ENCODE data around the gene ZNF221. TPM values are rescaled to one million over a fixed set of nuclear protein-coding genes. Genes with fewer than 3 reads are reported as not detected.

Gene ZNF221
- total and polyA plus RNA-seq, 4 donors = 0.30 to 3.5 (median 1.7) TPM

DNA sequence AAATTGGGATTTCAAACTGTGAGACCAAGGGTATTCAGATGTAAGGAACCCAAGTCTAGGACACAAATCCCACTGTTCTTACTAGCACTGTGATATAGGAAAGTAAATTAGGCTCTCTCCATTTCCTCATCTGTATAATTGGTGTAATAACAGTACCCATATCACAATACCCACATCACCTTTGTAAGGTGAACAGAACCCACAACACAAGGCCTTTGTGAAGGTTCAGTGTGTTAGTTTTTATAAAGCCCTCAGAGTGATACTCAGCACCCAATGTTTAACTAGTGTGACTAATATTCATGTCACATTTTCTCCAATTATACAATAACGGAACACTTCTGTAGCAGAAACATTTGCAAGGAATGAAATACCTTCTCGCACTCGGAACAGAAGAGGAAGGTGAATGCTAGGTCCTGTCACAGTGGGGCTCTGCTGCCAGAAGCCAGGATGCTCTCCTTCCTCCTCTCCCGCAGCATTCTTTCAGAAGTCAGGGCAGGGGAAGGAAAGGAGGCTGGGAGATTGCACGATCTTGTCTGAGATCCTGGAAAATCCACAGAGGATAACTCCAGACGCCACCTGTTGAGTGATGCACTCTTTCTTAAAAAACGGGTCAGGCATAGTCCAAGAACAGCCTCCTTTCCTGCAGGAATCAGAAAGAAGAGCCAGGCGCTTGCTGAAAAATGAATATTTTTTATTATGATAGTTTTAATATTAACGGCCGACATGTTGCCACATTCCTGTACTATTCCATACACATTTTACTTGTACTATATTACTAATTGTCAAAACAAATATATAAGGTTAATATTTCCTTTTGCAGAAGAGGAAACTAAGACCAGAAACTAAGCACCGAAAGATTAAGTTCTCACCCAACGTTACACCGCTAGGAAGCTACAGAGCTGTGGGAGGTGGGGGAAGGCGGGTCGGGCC, 16.7 kb upstream of the ZNF221 start:
- 18% methylated on average over 15 of the region's 15 CpGs for WGBS
- no peak for DNase-seq (ENCODE audit: low spot score)
- peak overlapping the region; percentile 61 to 89 for H3K27ac ChIP-seq (ENCODE audit: low read depth in 1 of 2, low read length in 2 of 2)

DNA sequence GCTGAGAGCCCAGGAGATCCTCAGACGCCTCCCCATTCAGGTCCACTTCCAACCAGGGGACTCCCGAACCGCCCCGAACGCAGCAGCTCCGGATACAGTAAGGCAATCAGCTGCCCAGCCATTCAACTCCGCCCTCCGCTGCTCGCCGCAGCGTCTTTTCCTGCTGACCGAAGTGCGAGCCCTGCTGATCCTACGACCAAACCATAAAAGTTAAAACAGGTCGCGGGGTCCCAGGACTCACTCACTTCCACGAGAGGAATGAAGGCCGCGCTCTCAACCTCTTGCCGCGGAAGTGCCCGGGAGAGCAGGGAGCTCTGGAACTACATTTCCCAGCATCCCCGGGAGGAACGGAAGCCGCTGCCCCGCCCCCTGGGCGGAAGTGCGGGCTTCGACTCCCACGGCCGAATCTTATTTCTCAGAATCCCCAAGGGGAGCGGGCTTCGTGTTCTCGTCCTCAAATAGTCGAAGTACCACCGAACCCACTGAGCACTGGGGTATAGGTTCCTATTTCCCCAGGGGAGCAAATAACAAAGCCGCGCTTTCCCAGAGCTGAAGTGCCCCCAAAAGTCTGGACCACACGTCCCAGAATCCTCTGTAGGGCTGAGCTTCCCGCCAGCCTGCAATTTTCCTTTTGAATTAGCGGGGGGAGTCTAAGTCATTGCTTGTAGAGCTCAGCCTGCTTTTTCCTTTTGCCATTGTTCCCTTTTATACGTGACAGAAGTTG, 15.9 kb upstream of the ZNF221 start, which contains the start of gene ZNF45:
TSS of gene ZNF45 (minus strand) at position 298 of the 724 bp plus-strand sequence. CDS start 13,097 bp downstream, outside the sequence.
- Histone ChIP-seq H3K27me3 (ENCODE audit: control insufficient read depth in 4 of 4, insufficient read depth in 4 of 4, low read length in 3 of 4) (no peaks in the 10 kb centered on the region), H3K4me1 (ENCODE audit: control insufficient read depth in 4 of 4, insufficient read depth in 4 of 4, low read length in 3 of 4) (peaks cover 3 to 14% (median 11%) of the 10 kb centered on the region in 4 donors), H3K4me3 (ENCODE audit: low read depth in 1 of 3, low read length in 3 of 3) (peak within 1 kb of the TSS; percentile 70 to 97 (median 85)), H3K27ac (ENCODE audit: low read depth in 1 of 2, low read length in 2 of 2) (peak within 1 kb of the TSS; percentile 61 to 89), H3K9me3 (ENCODE audit: control insufficient read depth in 4 of 4, low read length in 3 of 4) (peaks cover 5 to 15% (median 10%) of the 10 kb centered on the region in 4 donors), H3K9ac (ENCODE audit: low read depth in 1 of 2, low read length in 2 of 2) (peak within 1 kb of the TSS; percentile 56 to 89), H3K36me3 (ENCODE audit: control insufficient read depth in 4 of 4, insufficient read depth in 3 of 4, low read depth in 1 of 4, low read length in 3 of 4) (peaks cover 1 to 22% (median 19%) of the 10 kb centered on the region in 4 donors)
- peak; percentile 86 for DNase-seq (ENCODE audit: low spot score)
- under 1% methylated on average over 42 of the region's 42 CpGs for WGBS
- TF ChIP-seq, protein P1, sequence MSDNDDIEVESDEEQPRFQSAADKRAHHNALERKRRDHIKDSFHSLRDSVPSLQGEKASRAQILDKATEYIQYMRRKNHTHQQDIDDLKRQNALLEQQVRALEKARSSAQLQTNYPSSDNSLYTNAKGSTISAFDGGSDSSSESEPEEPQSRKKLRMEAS (IDR thresholded peaks at IDR 0.05) = peak; percentile 45
- peak in 1 of 2 donors; percentile 17 for TF ChIP-seq HNF4A (conservative IDR thresholded peaks at IDR 0.05)
- TF ChIP-seq JUND (IDR thresholded peaks at IDR 0.05) = no peak
- peak; percentile 15 to 64 for TF ChIP-seq EGR1 (IDR thresholded peaks at IDR 0.05; ENCODE audit: low read depth in 2 of 2)
- TF ChIP-seq TAF1 (conservative IDR thresholded peaks at IDR 0.05) = peak; percentile 56
- no peak for TF ChIP-seq HNF4G (IDR thresholded peaks at IDR 0.05)
- TF ChIP-seq FOXA2 (IDR thresholded peaks at IDR 0.05) = no peak
- TF ChIP-seq SP1 (IDR thresholded peaks at IDR 0.05) = peak; percentile 13
- peak in 1 of 2 donors; percentile 4 for TF ChIP-seq RAD21 (IDR thresholded peaks at IDR 0.05)
- TF ChIP-seq, protein P2, sequence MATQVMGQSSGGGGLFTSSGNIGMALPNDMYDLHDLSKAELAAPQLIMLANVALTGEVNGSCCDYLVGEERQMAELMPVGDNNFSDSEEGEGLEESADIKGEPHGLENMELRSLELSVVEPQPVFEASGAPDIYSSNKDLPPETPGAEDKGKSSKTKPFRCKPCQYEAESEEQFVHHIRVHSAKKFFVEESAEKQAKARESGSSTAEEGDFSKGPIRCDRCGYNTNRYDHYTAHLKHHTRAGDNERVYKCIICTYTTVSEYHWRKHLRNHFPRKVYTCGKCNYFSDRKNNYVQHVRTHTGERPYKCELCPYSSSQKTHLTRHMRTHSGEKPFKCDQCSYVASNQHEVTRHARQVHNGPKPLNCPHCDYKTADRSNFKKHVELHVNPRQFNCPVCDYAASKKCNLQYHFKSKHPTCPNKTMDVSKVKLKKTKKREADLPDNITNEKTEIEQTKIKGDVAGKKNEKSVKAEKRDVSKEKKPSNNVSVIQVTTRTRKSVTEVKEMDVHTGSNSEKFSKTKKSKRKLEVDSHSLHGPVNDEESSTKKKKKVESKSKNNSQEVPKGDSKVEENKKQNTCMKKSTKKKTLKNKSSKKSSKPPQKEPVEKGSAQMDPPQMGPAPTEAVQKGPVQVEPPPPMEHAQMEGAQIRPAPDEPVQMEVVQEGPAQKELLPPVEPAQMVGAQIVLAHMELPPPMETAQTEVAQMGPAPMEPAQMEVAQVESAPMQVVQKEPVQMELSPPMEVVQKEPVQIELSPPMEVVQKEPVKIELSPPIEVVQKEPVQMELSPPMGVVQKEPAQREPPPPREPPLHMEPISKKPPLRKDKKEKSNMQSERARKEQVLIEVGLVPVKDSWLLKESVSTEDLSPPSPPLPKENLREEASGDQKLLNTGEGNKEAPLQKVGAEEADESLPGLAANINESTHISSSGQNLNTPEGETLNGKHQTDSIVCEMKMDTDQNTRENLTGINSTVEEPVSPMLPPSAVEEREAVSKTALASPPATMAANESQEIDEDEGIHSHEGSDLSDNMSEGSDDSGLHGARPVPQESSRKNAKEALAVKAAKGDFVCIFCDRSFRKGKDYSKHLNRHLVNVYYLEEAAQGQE (IDR thresholded peaks at IDR 0.05) = no peak
- TF ChIP-seq GABPA (IDR thresholded peaks at IDR 0.05 in 1 of 2, conservative IDR thresholded peaks at IDR 0.05 in 1 of 2) = peak; percentile 92 to 97
- TF ChIP-seq RXRA (IDR thresholded peaks at IDR 0.05) = peak; percentile 12 to 22
- TF ChIP-seq NR2F2 (IDR thresholded peaks at IDR 0.05) = no peak
- TF ChIP-seq, protein P3, sequence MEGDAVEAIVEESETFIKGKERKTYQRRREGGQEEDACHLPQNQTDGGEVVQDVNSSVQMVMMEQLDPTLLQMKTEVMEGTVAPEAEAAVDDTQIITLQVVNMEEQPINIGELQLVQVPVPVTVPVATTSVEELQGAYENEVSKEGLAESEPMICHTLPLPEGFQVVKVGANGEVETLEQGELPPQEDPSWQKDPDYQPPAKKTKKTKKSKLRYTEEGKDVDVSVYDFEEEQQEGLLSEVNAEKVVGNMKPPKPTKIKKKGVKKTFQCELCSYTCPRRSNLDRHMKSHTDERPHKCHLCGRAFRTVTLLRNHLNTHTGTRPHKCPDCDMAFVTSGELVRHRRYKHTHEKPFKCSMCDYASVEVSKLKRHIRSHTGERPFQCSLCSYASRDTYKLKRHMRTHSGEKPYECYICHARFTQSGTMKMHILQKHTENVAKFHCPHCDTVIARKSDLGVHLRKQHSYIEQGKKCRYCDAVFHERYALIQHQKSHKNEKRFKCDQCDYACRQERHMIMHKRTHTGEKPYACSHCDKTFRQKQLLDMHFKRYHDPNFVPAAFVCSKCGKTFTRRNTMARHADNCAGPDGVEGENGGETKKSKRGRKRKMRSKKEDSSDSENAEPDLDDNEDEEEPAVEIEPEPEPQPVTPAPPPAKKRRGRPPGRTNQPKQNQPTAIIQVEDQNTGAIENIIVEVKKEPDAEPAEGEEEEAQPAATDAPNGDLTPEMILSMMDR (IDR thresholded peaks at IDR 0.05; ENCODE audit: low read depth, low read length, missing input control) = no peak
- peak; percentile 74 for TF ChIP-seq YY1 (IDR thresholded peaks at IDR 0.05)

More for the DNA sequence above, 16.7 kb upstream of the ZNF221 start:
- Histone ChIP-seq H3K9me3 (ENCODE audit: control insufficient read depth in 4 of 4, low read length in 3 of 4) (peaks cover 5 to 16% (median 10%) of the 10 kb centered on the region in 4 donors), H3K27me3 (ENCODE audit: control insufficient read depth in 4 of 4, insufficient read depth in 4 of 4, low read length in 3 of 4) (no peaks in the 10 kb centered on the region), H3K4me3 (ENCODE audit: low read depth in 1 of 3, low read length in 3 of 3) (peak overlapping the region; percentile 70 to 97 (median 85)), H3K36me3 (ENCODE audit: control insufficient read depth in 4 of 4, insufficient read depth in 3 of 4, low read depth in 1 of 4, low read length in 3 of 4) (peaks cover 5 to 31% (median 28%) of the 10 kb centered on the region in 4 donors), H3K9ac (ENCODE audit: low read depth in 1 of 2, low read length in 2 of 2) (peak overlapping the region; percentile 56 to 89), H3K4me1 (ENCODE audit: control insufficient read depth in 4 of 4, insufficient read depth in 4 of 4, low read length in 3 of 4) (peaks cover 3 to 14% (median 11%) of the 10 kb centered on the region in 4 donors)
- TF ChIP-seq SP1 (IDR thresholded peaks at IDR 0.05) (no peak), NR2F2 (IDR thresholded peaks at IDR 0.05) (no peak), HNF4A (conservative IDR thresholded peaks at IDR 0.05) (no peak), HNF4G (IDR thresholded peaks at IDR 0.05) (no peak), TAF1 (conservative IDR thresholded peaks at IDR 0.05) (no peak), RAD21 (IDR thresholded peaks at IDR 0.05) (no peak), YY1 (IDR thresholded peaks at IDR 0.05) (no peak)
- TF ChIP-seq, protein P4, sequence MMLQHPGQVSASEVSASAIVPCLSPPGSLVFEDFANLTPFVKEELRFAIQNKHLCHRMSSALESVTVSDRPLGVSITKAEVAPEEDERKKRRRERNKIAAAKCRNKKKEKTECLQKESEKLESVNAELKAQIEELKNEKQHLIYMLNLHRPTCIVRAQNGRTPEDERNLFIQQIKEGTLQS (IDR thresholded peaks at IDR 0.05) = no peak
- TF ChIP-seq, protein P1 (IDR thresholded peaks at IDR 0.05) = no peak
- TF ChIP-seq, protein P3 (IDR thresholded peaks at IDR 0.05; ENCODE audit: low read depth, low read length, missing input control) = no peak

All from liver (tissue), 9 donors.